ENCODE measurements around the gene SLU7.

SLU7 gene

DNA sequence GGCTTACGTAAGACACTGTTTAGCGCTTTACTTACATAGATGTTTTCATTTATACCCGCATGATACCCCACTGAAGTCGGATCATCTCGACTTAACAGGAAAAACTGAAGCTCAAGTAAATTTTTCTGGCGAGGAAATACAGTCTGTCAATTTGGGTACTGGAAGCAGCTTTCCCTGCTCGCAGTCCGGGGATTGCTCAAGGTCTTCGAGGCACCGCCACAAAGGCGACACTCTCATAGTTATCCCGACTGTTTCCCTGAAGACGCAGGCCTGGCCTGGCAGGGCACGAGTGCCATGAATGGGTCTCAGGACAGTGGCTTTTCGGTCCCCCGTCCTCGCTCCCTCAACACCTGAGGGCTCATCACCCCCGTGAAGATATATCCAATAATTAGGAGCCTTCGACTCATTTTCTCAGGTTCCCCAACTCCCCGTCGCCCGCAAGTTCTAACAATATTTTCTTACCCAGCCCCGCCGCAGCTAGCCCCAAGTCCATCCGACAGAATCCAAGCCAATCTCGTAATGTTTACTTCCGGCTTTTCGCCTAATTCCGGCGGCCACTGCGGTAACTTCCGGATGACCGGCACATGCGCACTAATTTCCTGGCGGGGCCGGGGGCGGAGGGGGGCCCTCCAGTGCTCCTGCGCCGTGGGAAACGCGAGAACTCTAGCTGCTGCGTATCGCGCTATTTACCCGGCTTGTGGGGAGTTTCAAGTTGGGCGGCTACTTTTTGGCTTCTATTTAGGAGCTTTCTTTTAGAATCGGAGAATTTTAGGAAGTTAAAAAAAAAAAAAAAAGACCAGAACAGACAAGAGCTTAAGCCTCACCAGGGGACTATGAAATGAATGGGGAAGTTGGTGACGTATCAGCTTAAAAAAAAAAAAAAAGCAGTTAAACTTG, at the start of gene SLU7:
Gene SLU7, minus strand, starts transcription at position 521 of the 897 bp plus-strand sequence. CDS start 3,787 bp downstream, outside the sequence.
- DNase-seq = peak; percentile 97

DNA sequence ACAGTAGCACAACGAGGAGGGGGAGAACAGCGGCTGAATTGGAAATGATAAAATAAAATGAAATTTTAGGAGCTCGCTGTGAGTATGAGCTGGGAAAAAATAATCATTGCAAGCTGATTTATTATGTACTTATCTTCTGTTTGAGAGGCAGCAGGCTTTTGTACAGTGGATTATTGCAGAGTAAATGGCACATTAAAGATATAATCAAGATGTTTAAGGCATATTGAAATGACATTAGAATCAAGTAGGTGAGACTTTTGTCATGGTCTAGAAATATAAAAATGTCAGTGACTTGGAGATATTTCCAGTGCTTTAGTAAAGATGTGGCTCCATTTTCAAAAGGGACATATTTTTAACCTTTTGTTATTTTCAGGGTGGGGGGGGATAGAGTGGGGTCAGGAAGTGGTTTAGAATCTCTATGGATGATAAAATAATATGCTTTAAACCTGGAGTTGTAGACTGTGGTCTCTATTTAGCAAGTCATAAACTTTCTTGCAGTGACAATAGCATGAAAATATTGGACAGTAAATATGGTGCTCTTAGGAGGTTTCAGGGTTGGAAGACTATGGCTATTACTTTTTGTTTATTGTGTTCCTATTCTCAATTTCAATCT, 49.6 kb upstream of the SLU7 start:
- no peak for DNase-seq

DNA sequence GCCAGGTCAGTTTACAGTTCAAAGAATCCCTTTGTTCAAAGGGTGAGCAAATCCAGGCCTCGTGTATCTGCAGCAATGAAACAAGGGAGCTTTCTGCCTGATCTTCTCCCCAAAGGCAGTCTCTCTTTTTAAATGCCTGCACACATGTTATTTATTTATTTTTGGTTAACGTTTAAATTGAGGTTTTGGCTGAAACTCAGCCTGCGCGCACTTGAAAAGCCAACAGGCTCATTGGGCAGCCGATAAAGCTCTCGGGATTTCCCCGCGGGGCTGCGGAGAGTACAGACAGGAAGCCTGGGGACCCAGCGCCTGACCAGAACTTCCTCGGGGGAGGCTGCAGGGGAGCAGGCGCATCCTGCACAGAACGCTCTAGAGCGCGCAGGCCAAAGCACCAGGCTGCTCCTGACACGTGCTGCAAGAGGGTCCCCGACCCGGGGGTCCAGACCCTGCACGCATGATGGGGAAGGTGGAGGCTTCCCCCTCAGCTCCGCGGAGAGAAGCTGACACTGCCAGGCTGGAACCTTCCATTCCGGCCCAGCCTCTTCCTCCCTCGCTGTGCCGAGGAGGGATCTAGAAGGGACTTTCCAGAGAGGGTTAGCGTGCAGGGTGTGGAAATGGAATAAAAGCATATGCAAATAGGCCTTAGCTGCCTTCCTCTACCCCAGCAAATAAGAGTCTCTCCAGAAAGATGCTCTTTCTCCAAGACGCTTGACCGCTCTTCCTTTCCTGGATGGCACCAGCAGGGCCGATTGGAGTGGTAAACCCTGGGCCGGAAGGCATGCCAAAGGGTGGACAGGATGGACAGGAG, 48.9 kb upstream of the SLU7 start:
- peak; percentile 73 for DNase-seq

DNA sequence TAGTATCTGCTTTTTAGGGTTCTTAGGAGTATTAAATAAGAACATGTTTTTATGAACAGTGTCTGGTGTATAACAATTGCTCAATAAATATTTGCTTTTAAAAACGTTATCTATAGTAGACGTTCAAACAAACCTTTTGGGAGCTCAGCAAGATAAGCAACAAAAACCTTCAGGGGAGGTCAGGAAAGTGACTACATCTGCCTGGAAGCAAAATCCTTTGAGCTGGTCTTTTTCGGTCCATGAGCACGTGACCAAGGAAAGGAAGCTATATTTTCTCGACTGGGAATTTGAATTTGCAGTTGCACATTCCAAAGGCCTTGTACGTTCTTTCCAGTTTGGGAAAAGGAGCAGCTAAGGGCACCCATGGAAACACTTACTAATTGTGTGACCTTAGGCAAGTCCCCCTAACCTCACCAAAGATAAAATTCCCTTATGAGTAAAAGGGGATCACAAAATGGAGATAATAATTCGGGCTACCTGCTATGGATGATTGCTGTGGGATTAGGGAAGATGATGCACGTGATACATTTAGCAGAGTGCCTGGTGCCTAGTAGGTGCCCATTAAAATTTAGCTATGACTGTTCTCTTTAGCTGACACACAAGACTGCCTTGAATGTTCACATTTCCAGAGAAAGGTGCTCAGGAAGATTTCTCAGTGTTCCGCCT, 48.1 kb upstream of the SLU7 start:
- DNase-seq = no peak

DNA sequence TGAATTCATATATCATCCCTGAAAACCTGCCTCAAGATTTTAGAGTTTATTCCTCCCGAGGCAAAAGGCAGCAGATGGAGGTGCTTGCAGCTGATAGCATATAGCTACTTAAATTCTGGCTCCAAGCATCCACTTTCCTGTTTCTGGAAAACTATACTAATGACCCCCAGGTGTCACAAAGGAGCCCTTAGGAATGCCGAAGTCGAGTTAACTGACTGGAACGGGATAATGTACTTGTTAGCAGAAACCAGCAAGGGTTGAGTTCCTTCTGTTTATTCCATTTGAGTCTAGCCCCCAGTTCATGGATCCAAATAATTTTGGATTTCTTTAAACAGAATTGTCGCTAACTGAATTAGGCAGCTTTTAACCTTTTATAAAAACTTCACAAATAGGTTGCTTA, 47.2 kb upstream of the SLU7 start:
- DNase-seq = no peak

DNA sequence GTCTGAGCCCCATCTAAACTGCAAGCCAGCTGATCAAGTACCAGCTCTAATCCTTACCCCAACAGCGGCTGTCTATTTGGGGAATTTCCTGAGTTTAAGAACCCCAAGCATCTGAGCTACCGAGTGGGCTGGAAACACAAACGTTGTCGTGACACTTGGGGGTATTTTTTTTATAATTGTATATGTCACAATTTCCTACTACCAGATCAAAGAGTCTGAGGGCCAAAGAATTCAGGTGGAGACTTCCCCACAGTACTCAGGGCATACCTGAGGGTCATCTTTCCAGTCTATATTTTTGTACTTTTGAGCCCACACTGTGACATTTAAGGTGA, 45.6 kb upstream of the SLU7 start:
- DNase-seq = no peak

DNA sequence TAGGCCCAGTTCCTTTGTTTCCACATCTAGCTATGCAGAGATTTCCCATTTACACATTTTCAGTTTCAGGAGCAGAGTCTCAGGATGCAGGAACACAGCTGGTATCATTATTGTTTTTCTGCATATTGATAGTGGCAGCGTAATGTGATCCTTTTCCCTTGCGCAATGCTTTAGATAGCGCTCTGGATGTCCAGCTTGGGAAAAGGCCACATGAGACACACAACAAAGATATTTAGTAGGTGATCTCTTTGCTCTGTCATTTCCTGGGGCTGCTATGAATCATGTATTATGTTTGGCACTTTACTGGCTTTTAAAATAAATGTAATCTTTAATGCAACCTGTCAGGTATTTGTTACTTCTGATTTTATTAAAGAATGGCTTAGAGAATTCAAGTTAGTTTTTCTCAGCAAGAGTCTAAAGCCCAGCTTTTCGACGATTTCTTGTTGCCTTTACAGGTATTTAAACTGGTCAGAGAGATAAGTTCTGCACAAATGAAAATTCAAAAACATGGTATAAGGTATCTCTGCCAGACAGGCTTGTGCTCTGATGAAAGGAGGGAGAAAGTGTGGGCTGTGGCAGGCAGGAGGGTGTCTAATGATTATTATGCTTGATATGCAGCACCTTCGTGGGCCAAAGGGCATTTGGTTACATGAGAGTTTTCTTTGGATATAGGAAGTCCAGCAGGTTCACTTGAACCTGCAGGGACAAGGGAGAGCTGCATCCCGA, 45.0 kb upstream of the SLU7 start:
- DNase-seq = peak; percentile 57

DNA sequence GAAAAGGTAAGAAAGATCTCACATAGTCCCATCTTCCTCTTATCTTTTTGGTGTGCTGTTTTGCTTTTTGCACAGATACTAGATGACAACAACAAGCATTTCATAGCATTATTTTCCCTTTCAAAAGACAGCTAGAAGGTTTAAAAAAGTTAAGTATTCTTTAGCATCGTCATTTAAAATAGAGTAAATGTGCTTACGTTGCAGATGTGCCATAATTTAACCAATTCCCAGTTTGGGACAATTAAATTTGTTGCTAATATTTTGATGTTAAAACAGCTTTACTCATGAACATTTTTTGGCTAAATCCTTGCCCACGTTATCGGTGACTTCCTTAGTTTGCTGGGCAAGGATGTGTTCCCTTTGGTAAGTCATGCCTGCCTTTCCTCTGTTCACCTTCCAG, 44.3 kb upstream of the SLU7 start:
- no peak for DNase-seq

DNA sequence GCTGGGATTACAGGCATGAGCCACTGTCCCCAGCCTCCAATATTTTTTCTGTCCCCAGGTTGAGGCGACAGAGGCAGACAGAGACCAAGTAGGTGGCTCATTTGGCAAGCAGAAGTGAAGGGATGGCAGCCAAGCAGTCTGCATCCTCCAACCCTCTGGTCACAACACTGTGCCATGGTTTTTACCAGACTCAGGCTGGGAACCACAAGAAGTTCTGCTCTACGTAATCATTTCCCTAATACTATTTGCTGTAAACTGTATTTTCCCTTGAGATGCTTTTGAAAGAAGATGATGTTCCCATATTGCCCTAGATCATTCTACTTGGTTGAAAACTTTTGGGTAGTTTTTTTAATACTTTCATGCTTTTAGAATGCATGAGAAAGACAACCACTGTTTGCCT, 43.3 kb upstream of the SLU7 start:
- no peak for DNase-seq

DNA sequence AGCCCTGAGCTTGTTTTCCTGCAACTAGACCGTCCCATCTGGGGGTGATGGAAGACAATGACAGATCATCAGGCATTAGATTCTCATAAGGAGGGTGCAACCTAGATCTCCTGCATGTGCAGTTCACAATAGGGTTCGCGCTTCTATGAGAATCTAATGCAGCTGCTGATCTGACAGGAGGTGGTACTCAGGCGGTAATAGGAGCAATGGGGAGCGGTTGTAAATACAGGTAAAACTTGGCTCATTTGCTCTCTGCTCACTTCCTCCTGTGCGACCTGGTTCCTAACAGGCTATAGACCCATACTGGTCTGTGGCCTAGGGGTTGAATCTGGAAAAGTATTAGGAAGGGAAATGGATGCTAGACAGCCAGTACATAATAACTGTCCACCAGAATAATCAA, 42.5 kb upstream of the SLU7 start:
- DNase-seq = no peak

DNA sequence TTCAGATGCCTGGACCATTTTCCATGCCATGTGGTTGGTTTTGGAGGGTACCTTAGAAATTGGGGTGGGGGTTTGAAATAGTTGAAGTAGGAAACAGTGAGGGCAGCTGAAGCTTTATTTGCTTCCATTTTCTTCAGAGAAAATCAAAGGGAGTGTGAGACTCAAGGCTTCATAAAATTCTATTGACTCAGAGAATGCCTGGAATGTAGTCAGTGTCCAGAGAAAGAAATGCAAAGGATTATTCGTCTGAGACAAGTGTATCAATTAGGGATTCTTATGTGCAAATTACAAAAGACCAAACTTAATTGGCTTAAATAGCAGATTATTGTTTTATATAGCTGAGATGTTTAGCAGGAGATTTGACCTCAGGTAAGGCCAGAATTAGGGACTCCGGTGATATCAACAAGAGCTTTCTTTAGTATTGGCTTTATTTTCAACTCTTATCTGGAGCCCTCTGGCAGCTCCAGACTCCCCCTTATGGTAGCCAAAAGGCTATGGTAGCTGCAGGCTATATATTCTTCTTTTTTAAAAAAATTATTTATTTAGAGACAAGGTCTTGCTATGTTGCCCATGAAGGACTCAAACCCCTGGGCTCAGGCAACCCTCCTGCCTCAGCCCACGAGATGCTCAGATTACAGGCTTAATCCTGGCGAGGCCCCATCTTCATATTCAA, 41.6 kb upstream of the SLU7 start:
- peak; percentile 37 for DNase-seq

DNA sequence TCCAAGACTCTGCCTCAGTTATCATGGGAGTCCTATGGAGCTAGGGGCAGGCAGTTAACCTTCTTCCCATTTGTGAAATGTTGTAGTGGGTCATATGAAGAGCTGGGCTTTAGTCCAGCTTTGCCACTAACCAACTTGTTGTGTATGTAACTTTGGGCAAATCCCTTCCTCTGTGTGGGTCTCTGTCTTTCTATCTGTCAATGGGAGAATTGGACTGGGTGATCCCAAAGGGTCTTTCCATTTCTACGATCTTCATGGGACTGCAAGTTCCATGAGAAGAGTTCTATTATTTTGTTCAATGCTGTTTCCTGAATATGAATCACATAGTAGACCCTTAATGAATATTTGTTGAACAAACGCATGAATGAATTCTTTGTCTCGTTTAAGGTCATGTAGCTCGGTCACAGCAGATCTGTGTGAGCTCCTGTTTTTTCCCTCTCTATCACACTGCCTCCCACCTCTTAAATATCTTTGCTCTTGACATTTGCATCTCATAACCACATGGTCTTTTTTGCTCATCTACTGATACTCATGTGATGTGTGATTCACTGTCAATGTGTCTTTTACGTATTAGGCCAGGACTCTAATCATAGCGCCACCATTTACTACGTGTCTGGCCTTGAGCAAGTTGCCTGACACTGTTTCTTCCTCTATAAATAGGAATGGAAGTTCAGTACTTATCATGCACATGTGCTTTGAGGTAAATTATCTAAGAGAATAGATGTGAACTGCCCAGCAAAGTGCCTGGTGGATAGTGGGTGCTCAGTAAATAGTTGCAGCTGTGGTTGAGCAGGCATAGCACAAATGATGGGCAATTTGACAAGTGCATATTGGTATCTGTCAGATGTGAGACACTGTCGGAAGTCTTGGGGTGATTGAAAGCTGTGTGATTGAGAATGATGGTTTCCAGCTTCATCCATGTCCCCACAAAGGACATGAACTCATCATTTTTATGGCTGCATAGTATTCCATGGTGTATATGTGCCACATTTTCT, 40.2 kb upstream of the SLU7 start:
- no peak for DNase-seq

DNA sequence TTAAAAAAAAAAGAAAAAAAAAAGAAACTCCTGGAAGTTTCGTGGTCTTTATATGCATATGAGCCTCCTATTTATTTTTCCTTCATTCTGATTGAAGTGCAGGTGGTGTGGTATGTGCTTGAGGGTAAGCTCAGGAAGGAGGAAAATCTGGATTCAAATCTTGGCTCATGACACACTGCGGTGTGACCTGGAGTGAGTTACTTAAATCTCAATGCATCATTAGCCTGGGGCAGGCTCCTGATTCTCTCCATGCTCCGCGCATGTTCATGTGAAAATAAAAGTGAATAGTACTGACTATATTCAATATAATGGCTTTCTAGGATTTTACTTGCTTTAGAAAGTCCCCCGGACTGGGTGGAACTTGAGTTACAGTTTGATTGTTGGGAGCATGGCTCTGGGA, 38.4 kb upstream of the SLU7 start:
- DNase-seq = no peak

DNA sequence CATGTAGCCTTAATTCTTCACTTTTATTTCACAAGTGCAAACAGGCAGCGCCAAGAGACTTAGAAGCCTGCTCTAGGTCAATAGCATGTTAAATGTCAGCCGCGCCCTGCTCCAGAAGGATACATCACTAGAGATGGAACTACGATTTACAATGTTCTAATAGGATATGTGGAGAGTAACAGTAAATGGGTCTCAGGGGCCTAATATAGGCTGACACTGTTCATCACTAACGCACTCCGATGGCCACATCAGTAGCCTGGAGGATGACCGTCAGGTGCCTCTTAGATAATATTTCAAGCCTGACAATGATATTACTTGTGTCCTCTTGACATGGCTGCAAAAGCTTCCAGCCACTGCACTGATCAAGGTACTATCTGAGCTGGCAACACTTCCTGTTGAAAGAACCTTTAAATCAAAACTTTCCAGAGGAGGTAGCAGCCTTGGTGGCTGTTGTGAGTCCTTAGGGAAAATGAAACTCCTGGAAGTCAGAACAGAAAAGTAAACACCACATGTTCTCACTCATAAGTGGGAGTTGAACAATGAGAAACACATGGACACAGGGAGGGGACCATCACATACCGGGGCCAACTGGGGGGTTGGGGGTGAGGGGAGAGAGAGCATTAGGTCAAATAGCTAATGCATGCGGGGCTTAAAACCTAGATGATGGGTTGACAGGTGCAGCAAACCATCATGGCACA, 37.7 kb upstream of the SLU7 start:
- DNase-seq = no peak

DNA sequence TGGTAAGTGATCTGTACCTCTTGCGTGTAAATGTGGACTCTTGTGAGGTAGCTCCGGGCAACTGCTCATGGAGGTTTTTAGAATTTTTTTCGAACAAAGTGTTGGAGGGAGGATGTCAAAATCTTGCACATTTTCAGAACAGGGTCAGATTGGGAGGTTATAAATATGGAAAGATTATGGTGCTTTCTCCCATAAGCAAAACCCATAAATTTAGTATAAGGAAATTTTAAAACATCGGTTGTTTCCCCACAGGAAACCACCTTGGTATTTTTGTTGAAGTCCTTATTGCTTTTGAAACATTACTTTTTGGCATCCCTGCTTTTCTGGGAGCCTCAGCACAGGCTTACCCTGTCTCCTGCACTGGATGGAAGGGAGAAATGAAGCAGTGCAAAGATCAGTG, 36.7 kb upstream of the SLU7 start:
- no peak for DNase-seq

DNA sequence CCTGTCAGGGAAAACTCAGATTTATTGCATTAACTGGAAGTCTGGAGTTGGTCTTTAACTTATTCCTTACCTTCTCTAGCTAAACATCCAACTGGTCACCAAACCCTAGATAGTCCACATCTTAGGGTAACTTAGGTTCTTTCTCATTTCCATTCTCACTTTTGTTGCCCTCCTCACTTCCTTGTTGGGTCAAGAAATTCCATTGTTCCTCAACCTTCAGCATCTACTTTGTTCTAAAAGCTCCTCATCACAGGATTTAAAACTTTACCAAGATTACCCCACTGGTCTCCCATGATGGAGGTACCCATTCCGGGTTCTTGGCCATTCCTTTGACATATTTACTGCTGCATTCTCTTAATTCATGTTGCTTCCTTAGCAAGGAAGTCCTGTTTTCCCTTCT, 34.9 kb upstream of the SLU7 start:
- DNase-seq = no peak

DNA sequence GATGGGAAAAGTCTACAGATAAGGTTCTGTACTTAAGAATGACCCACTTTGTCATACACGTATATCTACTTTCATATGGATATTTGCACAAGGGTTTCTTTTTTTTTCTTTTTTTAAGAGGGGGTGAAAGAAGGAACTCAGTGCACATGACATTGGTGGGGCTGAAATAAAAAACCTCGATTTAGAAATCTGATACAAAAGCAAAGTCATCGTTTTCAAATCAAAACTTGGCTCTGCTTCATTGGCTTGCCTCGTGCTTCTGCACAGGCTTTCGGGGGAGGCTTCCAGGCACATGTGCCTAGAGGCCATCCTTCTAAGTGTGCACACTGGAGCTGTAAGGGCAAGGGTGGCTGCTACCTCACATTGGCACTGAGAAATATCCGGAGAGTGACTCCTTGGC, 33.9 kb upstream of the SLU7 start:
- DNase-seq = no peak

DNA sequence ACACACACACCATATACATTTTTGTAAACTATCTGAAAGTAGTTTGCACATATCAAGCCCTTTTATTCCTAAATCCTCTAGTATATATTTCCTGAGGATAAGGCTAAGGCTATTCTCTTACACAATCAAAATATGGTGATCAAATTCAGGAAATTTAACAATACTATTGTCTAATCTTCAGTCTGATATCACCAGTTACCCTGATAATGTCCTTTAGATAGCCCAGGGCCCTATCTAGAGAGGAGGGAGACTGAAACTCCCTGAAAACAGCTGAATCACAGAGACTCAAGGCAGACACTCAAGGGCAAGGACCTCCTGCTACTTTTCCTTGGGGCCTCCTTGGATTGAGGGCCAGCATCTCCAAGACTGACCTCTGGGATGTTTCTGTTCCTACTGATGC, 33.2 kb upstream of the SLU7 start:
- no peak for DNase-seq

DNA sequence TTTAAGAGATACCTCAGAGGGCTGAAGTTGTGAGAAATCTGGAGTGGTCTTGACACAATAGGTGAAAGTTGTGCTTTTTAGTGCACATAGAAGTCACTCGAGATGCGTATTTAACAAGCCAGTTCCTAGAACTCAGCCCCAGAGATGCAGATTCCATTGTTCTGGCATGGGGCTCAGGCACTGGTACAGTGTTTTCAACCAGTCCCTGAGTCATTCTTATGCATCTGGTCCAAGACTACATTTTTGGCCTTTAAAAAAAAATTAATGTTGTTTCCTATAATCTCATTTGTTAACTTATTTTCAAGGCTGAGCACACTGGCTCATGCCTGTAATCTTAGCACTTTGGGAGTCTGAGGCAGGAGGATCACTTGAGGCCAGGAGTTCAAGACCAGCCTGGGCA, 32.4 kb upstream of the SLU7 start:
- DNase-seq = no peak

Data from OCI-M1 (cell line).